ENCODE measurements around the gene CACNA2D3. TPM values are rescaled to one million over a fixed set of nuclear protein-coding genes. Genes with fewer than 3 reads are reported as not detected.

The CACNA2D3 gene
- polyA plus RNA-seq, 12 donors = 1.3 to 4.9 (median 3.1) TPM; not detected in 2

DNA sequence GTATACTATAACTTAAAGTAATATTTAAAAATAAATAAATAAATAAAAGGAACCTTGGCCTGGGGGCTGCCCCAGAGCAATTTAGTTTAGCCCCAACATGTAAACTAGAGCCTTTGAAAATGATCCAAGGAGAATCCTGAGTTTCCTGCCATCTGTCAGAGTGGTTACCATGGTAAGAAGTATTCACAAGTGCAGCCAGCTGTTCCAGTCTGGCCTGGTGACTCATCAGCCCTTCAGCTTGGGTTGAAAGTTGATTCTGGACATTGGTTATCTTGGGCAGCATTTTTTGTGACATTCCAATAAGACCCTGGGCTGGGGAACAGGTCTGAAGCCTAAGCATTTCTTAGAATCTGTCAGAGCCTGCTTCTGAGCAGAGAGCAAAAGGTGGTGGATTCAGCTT lies 878.2 kb downstream of the CACNA2D3 start:
- no peak for DNase-seq

DNA sequence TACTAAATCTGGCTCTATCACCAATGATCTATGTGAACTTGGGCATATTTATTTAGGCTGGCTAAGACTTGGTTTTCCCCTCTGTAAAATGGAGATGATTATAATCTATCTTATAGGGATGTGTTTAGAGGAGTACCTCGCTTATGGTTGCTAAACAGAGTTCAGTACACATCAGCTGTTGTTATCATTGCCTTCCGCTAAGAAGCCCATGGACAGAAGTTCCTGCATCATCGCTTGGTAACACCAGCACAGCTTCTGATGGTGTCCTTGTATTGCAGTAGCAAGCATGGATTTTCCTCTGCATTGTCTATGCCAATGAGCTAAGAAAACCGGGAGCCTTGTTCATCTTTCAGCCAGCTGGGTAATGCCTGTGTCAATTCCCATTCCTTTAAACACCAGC lies 878.6 kb downstream of the CACNA2D3 start:
- DNase-seq = no peak

DNA sequence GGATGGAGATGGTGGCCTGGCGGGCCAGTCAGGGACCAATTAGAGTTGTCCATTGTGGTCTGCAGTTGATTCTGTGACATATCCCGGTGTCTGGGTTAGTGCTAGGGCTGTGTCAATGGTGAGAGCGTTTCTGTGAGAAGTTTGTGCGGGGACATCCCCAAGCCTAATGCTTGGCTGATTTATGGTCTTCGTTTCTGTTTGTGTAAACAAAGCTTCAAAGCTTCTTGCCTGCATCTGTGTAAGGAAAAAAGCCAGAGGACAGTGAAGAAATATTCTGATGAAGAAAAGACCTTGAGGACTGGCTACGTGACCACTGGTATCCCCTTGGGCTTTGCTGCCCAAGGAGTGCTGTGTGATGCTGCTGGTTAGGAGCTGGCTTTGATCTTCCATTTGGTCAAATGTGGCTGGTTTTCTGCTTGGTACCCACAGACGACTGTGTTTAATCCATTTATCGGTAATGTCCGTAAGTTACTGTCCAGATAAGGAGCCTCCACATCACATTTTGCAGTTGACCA lies 880.1 kb downstream of the CACNA2D3 start:
- DNase-seq = no peak

DNA sequence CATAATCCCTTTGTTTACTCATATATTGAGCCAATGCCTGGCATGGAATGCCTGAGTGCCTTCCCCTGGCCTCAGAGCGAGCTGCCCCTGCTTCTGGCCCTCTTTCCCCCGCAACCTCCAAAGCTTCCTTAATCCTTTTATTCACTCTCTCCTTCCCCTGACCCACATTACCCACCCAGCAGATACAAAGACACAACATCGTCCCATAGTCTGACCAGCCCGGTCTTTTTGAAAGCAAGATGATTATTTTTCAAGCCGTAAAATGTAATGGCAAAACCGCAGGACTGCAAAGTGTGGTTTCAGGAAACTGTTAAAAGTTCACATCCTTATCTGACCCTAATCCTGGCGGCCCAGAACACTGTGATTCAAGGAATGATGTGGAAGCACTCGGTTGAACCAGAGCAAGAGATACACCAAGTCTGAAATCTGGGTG lies 883.9 kb downstream of the CACNA2D3 start:
- no peak for DNase-seq

DNA sequence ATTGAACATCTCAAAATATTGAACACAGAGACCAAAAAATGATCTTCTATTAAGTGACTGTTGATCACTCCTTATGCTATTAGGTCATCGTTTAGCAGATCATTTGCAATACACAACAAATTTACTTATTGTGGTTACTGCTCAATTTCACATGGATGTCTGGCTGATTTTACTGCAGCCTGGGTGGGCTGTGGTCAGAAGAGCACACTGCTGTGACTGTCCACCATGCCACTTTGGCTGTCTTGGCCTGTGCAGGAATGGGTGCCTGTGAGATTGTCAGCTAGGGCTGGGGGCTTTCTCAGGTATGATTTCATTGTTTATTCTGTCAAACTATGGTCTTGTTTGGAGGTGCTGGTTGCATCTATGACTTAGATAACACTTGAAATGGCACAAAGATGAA lies 885.6 kb downstream of the CACNA2D3 start:
- DNase-seq = no peak

DNA sequence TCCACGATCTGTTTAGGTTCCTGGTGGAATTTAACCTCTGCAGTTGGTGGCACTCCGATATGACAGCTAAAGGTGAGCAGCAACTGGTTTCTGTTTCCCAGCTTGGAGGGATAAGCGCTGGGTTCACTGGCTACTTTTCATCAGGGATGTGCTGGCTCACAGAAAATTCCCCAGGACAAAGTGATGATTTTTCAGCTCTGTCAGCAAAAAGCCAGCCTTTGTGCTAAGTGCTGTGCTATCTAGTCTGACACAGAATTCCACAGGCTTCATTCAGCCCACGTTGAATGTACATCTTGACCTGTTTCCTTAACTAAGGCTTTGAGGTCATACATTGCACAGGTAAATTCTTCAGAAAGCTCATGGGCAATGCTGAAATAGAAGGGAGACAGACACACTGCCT lies 887.0 kb downstream of the CACNA2D3 start:
- no peak for DNase-seq

DNA sequence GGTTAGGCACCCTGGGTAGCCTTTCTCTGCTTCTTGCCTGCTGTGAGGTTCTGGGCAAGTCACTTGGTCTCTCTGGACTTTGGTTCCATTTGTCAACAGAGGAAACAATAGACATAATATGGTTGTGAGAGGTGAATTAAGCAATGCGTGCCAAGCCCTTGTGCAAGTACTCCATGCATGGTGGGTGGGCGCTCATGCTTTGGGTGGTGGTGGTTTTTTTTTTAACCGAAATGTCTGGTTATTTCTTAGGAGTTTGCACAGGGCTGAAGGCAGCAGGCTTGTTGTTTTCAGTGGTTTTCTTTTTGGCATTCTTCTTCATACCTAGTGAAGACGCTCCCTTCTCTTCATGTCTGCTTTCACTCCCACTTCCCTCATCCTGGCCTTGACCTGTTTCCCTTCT lies 889.7 kb downstream of the CACNA2D3 start:
- DNase-seq = no peak

DNA sequence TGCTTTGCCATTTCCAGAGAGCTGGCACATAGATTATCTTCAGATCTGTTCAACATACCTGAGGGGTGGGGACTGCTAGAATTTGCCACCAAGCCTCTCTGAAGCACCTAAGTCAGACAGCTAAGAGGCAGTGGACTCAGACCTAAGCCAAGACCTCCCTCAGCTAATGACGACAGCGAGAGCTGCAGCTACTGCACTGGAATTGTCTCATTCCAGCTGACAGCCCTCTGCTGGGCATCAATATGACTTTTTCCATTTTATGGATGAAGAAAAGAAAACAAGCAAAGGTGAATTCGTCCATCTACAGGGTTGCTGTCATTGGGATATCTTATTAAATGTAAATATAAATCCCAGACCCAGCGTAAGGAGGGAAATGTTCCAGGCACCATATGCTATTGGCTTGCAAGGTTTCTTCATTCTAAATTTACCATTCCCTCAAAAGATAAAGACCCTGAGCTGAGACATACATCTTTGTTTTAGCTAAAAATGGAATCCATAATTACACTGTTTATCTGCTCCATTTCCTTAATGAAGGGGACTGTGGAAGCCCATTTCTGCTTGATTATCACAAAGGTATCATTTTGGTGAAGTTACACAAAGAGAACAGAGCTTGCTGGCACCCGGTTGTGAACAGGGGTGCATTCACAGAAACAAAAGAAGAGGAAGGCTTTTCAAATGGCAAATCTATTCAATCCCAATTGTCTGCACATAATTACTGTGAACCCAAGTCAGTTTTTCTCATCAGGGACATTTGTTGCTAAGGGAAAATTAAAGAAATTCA lies 891.0 kb downstream of the CACNA2D3 start:
- no peak for DNase-seq

DNA sequence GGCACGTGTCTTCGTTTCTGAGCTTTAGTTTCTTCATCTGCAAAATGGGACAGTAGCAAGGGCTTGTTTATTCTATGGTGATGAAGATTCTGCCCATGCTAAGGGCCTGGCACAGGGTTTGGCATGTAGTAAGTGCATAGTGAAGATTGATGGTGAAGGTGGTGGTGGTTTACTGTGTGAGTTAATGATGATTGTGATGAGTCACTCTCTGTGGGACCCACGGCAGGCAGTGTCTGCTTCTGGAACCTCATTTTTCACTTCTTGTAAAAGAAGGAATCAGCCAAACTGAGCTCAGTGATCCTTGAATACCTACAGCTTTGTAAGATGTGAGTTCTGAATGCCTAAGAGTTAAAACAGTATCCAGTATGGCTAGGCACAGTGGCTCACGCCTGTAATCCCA lies 891.7 kb downstream of the CACNA2D3 start:
- no peak for DNase-seq

DNA sequence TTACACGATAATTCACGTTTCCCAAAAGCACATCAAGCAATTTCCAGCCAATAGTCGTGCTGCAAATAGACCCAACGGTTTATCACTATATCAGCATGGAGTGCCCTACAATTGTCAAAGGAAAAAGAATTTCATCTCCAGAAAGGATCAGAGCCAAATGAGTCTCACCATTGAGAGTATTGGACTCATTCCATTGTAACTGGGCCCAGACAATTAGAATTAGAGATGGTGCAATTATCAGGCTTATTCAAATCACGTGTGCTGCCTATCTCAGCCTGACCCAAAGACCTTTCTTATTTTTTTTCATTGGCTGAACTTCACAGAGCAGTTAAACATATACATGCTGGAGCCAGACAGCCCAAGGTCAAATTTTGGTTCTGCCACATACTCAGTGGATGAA lies 892.6 kb downstream of the CACNA2D3 start:
- no peak for DNase-seq

DNA sequence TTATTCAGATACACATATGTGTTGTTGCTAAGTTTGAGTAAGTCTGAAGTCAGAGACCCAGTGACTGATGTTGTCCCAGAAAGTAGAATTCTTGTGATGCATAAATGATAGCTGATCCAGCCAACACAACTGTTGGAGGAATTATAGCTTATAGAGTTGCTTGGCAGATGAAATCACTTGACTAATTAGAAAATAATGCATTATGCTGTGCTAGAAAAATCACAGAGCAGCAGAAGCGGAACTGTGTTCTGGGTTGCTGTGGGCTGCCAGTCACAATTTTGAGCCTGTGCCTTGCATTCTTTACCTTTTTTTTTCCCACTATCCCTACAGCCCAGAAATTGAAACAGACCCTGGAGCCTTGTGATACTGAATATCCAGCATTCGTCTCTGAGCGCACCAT lies 895.5 kb downstream of the CACNA2D3 start:
- peak; percentile 18 for DNase-seq

DNA sequence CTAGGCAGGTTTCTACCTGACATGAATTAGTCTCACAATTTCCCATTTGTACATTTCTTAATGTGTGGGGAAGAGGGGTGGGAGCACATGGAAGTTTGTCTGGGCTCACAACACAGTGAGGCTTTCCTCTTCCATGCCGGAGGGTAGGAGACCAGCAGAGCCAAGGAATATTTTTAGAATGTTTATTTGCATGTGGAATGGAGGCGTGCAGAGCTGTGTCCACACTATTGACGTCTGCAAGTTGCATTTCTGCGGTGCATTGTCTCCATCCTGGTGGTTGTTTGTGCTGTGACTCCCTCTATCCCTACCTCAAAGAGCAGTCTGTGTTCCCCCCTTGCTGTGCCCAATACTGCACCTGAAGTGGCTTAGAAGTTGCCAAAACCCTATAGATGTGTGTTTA lies 908.6 kb downstream of the CACNA2D3 start:
- DNase-seq = no peak

DNA sequence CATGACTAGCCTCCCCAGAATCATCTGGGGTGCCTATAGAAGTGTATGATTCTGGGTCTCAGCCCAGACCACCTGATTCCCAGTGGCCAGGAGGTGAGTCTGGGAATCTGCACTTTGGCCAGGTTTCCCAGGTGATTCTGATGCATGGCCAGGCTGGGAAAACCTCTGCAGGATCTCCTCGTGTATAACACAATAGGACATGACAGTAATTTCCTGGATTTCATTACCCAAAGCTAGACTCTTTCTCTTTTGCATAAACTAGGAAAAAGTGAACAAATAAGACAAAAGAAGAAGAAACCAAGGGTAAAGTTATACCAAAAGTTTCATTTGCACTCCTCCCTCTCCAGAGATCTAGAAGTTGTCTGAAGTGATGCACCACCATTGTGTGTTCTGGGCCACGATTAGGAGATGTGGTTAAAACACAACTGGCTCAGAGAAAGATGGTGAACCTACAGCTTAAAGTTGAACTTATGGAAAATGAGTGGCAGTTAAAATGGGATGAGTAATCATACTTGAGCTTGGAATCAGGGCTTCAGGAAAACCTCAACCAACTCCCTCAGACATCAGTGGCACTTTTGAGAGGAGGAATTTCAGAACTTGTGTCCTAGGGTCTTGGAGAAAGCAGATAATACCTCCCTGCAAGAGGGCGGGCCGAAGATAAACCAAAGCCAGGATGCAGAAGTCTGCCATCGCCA lies 914.7 kb downstream of the CACNA2D3 start:
- no peak for DNase-seq

DNA sequence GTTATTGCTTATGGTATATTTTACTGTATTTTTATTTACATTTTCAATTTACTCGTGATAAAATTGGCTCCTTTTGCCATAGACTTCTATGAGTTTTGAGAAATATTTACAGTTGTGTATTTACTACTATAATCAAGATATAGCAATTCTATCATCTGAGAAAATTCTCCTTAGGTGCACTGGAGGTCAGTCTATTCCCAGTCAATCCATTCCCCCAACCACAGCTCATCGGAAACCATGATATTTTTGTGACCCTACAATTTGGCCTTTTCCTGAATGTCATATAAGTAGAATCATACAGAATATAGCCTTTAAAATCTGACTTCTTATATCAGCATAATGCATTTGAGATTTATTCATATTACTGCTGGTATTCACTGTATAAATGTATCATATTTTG lies 920.2 kb downstream of the CACNA2D3 start:
- no peak for DNase-seq

DNA sequence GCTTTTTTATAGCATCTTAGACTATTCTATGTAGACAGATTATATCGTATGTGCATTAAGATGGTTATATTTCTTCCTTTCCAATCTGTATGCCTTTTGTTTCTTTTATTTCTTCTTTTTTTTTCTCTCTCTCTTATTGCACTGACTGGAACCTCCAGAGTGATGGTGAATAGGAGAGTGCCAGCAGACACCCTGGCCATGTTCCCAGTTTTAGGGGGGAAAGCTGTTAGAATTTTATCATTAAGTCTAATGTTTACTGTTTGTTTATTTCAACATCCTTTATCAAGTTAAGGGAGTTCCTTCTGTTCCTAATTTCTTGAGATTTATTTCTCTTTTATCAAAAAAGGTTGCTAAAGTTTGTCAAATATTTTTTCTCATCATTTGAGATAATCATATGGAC lies 922.1 kb downstream of the CACNA2D3 start:
- no peak for DNase-seq

DNA sequence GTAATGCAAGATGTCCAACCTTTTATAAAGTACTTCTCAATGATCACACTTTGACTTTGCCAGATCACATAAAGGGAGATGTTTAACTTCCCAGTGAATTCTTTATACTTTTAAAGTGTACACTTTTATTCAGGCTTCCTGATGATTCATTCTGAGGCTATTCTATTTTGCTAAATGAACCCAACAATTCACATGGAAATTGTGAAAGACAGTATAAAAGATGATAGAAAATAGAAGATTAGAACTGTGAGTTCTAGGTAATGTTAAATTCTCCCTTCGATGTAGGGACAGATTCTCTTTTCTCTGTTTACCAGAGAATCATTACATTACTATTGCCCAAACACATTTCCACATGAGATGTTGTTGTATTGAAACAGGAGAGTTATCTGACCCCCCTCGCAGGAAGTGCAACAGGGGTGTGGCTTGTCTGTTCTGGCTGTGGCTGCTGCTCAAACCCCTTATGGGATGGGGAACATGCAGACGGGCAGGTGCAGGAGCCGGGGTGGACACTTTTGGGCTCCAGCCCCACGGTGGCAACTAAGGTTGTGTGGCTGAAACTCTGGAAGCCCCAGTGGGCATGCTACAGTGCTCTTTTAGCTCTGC lies 936.8 kb downstream of the CACNA2D3 start:
- no peak for DNase-seq

DNA sequence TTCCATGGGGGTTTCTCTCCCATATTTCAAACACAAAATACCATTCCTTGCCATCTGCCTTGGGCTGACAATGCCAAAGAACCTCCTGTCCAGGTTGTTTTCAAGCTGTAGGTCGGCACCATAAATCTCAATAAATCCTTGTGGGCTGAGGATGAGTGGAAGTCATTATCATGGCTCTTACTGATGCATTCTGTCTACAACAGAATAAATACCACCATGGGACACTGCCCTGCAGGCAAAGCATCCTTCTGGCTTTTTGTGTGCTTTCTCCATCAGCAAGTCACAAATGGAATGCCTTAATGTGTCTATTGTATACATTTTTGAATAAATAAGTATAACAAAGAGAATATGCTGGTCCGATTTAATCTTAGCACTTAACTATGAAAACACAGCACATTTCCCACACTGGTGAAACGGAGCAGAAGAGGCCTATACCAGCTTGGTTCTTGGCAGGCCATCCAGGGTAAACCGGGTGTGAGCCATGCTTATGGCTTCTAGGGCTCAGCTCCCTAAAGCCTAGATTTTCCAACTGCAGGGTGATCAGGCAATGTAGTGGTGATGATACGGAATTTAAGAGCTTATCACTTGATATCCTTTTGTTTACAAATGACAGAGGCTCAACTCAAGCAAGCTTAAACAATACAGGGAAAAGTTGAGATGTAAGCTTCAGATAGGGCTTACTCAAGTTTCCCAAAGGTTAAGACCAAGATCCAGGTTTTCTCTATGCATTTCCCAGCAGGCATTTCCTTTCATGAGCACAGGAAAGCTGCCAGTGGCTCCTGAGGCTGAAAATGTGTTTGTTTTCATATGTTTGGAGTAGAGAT lies 938.8 kb downstream of the CACNA2D3 start:
- no peak for DNase-seq

DNA sequence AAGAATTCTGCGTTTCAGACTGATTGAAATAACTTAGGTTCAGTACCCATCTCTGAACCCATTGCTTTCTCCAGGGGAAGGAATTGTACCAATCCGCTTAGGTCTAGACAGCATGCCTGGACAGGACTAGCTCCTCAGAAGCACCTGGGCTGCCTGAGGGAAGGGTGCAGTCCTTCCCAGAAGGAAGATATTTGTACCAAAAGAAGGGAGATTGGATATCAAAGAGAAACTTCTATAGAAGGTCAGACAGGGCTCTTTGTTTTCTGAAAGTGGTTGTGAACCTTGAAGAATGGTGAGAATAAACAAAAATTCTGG lies 939.3 kb downstream of the CACNA2D3 start:
- DNase-seq = no peak

DNA sequence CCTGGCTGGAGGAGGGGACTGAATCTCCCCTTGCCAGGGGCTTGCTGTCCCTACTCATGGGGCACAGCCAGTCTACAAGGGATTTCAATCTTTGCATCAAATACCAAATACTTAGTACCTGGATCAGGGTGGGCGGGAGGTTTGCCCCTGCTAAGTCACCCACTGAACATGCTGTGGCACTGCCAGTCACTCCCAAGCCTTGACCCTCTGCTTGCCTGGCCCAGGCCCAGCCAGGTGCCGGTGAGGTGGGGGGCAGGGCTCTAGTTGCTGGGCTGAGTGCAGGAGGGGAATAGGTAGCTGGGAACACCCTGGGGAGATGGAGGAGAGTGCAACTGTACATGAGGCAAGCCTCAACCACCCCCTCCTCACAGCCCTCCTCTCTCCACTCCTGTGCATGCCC lies 941.8 kb downstream of the CACNA2D3 start:
- DNase-seq = no peak

DNA sequence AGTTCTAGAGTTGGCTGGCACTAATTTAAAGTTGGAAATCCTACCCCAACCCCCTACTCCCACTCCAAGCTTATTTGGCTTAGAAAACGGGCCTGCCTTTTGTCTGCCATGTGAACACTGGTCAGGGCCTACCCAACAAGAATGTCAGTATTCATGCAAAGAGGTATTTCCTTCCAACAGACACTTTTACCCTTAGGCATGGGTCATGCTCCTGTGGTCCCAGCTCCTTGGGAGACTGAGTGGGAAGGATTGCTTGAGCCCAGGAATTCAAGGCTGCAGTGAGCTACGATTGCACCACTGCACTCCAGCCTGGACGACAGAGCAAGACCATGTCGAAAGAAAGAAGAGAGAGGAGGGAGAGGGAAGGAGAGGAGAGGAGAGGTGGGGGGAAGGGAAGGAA lies 943.0 kb downstream of the CACNA2D3 start:
- no peak for DNase-seq

DNA sequence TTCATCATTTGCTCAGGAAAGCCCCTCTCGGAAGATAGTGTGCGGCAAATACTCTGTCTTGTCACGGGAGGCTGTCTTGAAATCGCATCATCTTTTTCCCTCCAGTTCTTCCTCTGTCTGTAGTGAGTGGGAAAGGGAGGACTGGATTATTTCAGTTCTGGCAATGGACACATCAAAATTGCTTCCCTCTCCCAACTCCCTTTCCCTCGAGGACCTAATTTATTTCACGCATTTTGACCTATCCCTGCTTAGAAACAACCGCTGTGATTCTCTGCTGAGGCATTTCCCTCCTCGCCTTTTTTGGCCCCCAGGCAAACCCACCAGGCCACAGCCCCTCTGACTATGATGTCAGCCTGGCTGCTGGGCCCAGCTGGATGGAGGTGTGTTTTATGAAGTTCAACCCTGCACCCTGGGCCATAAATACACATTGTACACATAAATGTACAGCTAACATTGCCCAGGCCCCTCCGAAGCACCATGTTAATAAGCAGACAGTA lies 944.2 kb downstream of the CACNA2D3 start:
- peak; percentile 63 for DNase-seq

DNA sequence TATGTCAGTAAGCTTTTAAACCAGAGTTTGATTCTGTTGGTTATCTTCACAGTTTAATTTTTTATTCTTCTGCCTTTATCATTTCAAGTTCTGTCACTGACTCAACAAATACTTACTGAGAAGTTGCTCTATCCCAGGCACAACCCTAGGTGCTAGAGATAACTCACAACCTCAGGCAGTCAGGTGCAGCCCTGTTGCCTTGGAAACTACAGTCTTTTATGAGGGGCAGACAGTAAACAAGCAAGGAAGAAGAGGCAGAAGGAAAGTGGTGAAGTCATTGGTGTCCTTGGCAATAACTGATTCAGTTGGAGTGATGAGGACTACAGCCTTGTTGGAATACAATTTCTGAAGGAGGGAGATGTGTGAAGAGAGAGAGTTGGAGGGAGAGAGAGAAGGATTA lies 947.6 kb downstream of the CACNA2D3 start:
- no peak for DNase-seq

Measured in muscle of arm (tissue), 12 donors.